Stimulated activated CD8-positive, alpha-beta memory T cell treated with anti-CD3 and anti-CD28 coated beads, Interleukin-4, amount 100 ng/mL, for 48 hours (primary cell): ENCODE results near the gene FARS2.
"Not testable (repeated sequence)": the region's sequence is repeated elsewhere in the genome, so short reads cannot be mapped to it uniquely, and the experiment has no call there.

Experiments
- DNase-seq: peaks from one replicate; pipeline ENCODE4 v3.0.0-alpha.2; 2020

FARS2 gene

DNA sequence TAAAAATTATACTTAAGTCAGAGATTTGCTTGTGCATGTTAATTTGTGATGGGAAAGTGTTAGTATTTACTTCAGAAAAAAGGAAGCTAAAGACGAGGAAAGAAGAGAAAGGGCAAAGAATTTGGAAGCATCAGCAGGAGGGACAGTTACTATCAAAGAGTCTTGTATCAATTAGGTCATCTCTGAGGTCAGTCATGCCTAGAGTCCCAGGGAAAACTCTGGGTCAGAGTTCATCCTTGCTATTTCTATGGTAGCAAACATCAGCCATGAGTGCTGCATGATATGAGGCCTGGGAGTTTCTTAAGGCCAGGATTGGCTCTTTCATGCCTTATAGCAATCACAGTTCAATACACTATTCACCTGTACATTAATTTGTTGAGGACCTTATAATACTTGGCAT, 292.9 kb downstream of the FARS2 start:
- no peak for DNase-seq

- no peak for DNase-seq
Observed at GRCh38 chr6:5556011-5556410, 294.7 kb downstream of the FARS2 start.

DNA sequence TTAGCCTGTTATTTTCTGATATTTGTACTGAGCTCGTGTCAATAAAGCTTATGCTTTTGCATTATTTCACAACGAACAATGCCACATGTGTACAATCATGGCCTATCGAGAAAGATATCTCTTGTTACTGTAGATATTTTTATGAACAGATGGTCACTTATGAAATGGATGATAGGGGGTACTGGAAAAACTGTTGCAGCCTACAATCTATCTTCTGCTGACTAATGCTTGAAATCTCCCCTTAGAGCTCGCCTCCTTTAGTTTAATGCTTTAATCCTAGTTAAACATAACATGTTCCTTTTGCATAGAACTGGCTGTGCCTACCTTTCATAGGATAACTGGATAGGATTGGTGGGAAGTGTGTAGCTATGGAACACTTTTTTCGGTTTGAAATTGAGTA, 296.2 kb downstream of the FARS2 start:
- DNase-seq: no peak

DNA sequence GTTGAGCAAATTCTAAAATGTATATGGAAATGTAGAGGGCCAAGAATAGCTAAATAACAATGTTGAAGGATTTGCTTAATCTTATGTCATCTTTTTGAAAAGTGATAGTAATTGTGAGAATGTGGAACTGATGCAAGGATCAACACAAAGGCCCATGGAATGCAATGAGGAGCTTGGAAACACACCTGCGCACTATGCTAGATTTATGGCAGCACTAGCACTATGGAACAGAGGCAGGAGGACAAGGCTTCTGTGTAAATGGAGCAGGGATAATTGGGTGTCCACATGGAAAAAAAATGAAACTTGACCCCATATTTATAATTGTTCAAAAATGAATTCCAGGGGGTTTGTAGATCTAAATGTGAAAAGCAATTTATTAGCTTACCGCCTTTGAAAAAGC, 298.3 kb downstream of the FARS2 start:
- no peak for DNase-seq

DNA sequence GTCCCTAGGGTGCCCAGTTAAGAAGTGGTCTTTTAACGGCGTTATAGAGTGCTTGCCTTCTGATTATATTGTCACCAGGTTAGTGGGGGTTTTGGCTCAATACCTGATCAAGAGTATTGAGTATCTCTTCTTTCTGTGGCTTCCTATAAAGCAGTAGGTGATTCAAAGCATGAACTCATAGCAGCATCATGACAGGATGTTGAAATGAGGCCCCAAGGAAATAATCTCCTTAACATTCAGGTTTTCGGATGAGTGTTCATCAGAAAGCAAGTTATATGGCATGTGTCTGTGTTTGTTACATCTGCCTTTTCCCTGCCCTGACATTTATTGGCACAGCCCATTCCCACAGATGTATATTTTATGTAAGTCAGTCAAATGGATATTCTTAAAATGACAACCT, 301.0 kb downstream of the FARS2 start:
- DNase-seq: no peak

DNA sequence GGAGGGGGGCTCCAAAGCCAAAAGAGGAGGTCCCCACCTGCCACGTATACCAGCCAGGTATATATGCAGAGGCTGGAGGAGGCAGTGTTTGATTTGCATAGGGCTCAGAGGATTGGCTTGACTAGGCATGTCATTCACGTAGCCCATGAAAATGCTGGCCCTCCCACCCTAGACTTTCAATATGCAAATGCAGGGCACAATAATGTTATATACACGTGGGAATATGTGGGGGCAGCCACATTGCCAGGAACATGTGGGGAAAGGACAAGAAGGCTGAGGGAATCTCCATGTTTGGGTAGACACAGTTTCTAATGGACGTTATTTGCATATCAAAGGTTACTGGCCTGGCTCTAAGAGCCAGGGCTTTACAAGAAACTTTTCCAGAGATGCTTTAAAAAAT, 301.8 kb downstream of the FARS2 start:
- no peak for DNase-seq

- DNase-seq: not testable (repeated sequence)
Observed at GRCh38 chr6:5564746-5565145, 303.4 kb downstream of the FARS2 start.

DNA sequence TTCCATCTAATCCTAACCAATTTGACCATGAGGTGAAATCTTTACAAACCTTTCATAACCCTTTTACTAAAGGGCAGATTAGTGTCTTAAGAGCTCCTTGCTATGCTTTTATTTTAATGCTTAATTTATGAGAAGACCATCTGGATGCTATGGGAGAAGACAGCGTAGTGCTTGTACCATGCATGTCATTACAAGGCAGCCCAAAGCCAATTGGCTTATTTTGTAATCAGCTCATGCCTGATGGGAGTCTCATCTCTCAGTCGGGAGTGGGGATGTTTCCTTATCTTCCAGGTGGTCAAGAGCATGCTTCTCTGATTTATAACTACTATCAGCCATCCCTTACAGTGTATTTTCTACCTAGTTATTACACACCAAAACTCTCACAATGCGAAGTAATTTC, 304.7 kb downstream of the FARS2 start:
- no peak for DNase-seq

- no peak for DNase-seq
Observed at GRCh38 chr6:5566718-5567117, 305.4 kb downstream of the FARS2 start.

- DNase-seq: no peak
Observed at GRCh38 chr6:5567352-5567751, 306.0 kb downstream of the FARS2 start.

DNA sequence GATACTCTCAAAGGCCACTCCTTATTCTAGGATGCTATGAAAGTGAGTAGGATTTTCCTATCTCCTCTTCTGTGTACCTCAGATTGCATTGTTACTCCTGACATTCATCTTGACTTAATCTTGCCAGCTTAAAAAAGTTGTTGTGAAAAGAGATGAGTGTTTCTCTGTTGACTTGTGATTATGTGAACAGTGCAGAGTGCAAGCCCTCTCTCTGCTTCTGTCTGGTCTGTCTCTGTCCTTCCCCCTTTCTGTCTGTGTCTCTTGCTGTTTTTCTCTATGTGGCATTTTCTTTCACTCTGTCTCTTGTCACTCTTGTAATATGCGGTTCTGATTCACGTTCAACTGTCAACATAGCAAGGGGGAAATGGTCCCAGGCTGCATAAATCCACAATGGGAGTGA, 306.6 kb downstream of the FARS2 start:
- DNase-seq: no peak

DNA sequence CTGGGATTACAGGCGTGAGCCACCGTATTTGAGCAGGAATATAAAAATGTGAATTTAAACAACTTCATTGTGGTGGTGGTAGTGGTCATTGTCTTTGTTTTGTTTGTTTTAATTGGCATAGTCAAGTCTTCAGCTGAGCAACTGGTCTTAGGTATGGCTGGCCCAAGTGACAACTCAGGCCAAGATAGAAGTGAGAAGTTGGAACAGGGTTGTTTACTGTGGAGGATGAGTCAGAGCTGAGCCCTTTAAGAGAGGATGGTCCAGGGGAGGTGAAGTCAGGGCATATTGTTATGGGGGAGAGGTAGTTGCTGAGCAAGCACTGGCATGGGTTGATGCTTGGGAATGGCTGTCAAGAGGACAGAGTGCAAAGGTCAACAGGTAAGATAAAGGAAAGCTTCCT, 308.2 kb downstream of the FARS2 start:
- no peak for DNase-seq

DNA sequence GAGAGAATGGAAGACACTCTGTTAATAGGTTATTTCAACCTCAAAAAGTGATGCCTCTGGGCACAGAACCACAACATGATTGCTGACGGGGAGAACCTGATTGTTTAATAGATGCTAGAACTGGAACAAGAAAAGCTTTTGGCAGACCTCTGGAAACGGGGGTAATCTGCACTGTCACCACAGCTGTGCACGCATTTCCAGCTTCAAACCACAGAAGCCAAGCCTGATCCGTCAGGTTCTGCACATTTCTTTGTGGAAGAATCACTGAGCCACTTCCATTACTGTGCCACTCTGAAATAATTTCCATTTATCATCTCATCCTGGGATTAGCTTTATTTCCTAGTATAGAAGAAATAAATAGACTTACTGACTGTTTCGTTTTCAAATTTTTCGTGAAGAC, 309.3 kb downstream of the FARS2 start:
- DNase-seq: no peak

GRCh38 chr6:5580736-5581581, 319.6 kb downstream of the FARS2 start:
- peak; percentile 24 for DNase-seq

DNA sequence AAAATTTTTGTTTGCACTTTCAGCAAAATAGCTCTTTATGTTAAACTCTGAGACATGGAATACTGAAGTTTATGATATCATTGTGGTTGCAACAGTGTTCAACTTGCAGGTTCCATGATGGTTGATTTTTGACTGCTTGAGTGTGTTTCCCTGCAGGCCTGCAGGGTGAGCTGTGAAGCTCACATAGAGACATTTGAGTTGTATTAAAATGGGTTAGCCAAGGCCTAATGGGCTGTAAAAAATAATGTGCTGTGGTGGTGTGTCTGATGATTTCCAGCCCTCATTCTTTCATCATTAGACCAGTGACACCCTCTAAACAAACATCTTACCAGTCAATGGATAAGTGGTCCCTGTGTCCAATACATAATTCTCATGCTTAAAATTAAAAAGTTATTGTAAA, 321.4 kb downstream of the FARS2 start:
- no peak for DNase-seq

DNA sequence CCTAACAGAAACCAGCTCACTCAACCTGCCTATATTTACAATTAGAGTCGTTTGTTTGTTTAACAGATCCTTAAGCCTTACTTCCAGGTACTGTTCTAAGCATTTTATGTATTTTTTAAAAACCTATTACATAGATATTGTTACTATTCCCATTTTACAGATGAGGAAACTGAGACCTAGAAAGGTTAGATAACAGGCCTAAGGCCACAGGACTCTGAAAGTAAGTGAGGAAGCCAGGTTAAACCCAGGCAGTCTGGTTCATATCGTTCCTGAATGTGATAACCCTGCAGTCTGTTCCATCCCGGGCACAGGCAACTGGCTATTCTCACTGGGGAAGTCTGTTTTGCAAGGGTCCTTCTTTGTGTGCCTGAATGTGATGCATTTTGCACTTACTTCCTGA, 322.2 kb downstream of the FARS2 start:
- no peak for DNase-seq

- no peak for DNase-seq
Observed at GRCh38 chr6:5584078-5584482, 322.8 kb downstream of the FARS2 start.

DNA sequence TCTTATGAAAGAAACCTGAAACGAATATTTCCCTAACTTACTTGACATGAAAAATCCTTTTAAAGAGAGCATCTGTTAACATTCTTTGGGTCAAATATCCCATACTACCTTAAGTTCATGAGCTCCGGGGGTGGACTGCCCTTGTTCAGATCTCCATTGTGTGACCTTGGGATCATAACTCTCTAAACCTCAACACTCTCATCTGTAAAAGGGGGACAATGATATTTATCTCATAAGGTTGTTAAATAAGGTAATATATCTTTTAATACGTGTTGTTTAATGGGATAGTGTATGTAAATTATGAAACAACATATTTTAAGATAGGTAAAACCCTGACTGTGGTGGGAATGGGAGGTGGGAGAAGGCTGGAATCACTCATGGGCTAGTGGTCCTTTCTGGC, 326.3 kb downstream of the FARS2 start:
- DNase-seq: no peak

DNA sequence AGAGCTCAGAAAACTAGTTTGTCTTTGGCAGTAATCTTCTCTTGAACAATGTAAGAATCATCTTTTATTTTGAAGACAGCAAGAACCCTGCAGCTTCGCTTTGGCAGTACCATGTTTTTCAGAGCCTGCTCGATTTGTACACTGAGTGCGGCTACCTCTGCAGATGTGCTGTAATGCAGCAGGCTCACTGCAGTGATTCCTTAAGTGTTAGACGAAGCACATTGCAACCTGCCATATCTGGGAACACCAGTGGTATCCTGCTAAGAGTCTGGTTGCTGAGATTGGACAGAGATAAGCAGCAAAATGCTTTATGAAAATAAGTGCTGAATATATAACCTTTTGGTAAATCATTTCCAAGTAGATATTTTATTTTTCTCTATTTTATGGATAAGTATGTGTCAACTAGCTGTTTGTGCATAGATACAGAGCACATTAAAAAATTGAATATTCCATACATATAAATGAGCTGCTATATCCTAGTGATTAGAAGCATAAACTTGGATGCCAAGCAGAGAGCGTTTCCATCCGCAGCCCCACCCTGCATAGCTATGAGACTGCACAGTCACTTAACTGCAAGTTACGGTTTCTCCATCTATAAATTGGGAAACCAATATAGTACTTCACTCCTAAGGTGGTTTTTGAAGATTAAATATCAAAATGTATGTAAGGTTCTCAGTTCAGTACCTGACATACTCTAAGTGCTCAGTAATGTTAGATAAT, 328.3 kb downstream of the FARS2 start:
- DNase-seq: no peak

- no peak for DNase-seq
Observed at GRCh38 chr6:5590187-5590586, 328.9 kb downstream of the FARS2 start.

DNA sequence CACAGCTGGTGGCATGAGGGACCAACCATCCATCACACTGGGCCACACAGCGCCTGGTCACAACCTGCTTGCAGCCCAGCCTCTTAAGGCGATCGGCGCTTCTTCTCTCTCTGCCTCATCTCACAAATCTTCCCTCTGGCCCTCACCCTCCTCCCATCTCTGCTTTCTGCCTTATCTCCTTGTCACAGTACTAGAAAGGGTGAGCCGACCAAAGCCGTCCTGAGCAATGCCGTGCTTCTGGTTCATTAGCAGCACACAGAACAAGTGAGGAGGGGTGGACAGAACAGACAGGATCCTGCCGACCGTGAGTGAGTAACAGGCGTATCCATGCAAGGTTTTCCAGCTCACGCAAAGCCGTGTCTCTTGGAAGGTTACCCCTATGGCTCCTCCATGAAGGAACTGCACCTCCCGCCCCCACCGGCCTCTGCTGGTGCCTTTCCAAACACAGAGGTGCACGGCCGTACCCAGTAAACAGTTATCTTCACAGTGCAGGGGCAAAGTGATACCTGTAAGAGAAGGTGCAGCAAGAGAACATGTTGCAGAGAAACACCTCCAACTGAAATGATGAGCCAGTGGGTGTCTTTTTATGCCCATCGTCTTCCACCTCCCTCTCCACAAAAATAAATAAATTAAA, 331.7 kb downstream of the FARS2 start:
- DNase-seq: no peak

- DNase-seq: no peak
Observed at GRCh38 chr6:5595184-5595583, 333.9 kb downstream of the FARS2 start.

GRCh38 chr6:5597413-5597812, 336.1 kb downstream of the FARS2 start:
- no peak for DNase-seq

- no peak for DNase-seq
Observed at GRCh38 chr6:5598123-5598522, 336.8 kb downstream of the FARS2 start.
